Measurements from ENCODE around the gene ANGPTL8. TPM values are rescaled to one million over a fixed set of nuclear protein-coding genes. Genes with fewer than 3 reads are reported as not detected.

The ANGPTL8 gene
- total and polyA plus RNA-seq, 10 donors: 0.30 TPM; not detected in 9

- 12 to 37% (median 29%) methylated on average over 7 of the region's 7 CpGs for WGBS, 5 donors
- H3K9me3 ChIP-seq: no peaks in the 10 kb centered on the region
These were observed 30.0 kb downstream of the ANGPTL8 start for GRCh38 chr19:11269408-11269807.

GRCh38 chr19:11273296-11273695 lies 33.9 kb downstream of the ANGPTL8 start:
- peaks cover 0 to 27% (median 10%) of the 10 kb centered on the region in 6 donors for H3K4me1 ChIP-seq
- H3K9me3 ChIP-seq: no peaks in the 10 kb centered on the region
- H3K36me3 ChIP-seq: no peaks in the 10 kb centered on the region
- H3K4me3 ChIP-seq: no peak overlapping the region
- DNase-seq: no peak
- peaks cover 0 to 42% (median 0%) of the 10 kb centered on the region in 7 donors for H3K27me3 ChIP-seq (replicated peaks in 1 of 7)
- intact Hi-C loops (cut with DNase I; ENCODE audit: low total_unique reads): no loop called here
- H3K27ac ChIP-seq: no peak overlapping the region
- WGBS, 5 donors: 61 to 82% (median 68%) methylated on average over 2 of the region's 2 CpGs
- TF ChIP-seq CTCF (IDR thresholded peaks at IDR 0.05 in 8 of 11, conservative IDR thresholded peaks at IDR 0.05 in 3 of 11): no peak
- no peak for TF ChIP-seq POLR2AphosphoS5 (IDR thresholded peaks at IDR 0.05)
- TF ChIP-seq POLR2A (IDR thresholded peaks at IDR 0.05): no peak

More at GRCh38 chr19:11269408-11269807, 30.0 kb downstream of the ANGPTL8 start:
- intact Hi-C loops (cut with DNase I; ENCODE audit: low total_unique reads): no loop called here
- H3K27me3 ChIP-seq (replicated peaks in 1 of 7): peaks cover 0 to 36% (median 0%) of the 10 kb centered on the region in 7 donors
- no peaks in the 10 kb centered on the region for H3K36me3 ChIP-seq
- H3K27ac ChIP-seq: peak overlapping the region; percentile 69 to 86 (median 75)
- no peak for DNase-seq
- no peak for TF ChIP-seq POLR2AphosphoS5 (IDR thresholded peaks at IDR 0.05)
- peaks cover 0 to 37% (median 17%) of the 10 kb centered on the region in 6 donors for H3K4me1 ChIP-seq
- H3K4me3 ChIP-seq: no peak overlapping the region

- Histone ChIP-seq H3K36me3 (no peaks in the 10 kb centered on the region), H3K27me3 (replicated peaks in 1 of 7) (peaks cover 0 to 42% (median 0%) of the 10 kb centered on the region in 7 donors), H3K4me1 (peaks cover 0 to 21% (median 5%) of the 10 kb centered on the region in 6 donors), H3K4me3 (no peak overlapping the region), H3K27ac (no peak overlapping the region), H3K9me3 (peaks cover 0 to 2% (median 0%) of the 10 kb centered on the region in 8 donors)
- DNase-seq: no peak
- no peak for TF ChIP-seq POLR2A (IDR thresholded peaks at IDR 0.05)
- no peak for TF ChIP-seq CTCF (IDR thresholded peaks at IDR 0.05 in 8 of 11, conservative IDR thresholded peaks at IDR 0.05 in 3 of 11)
- no peak for TF ChIP-seq POLR2AphosphoS5 (IDR thresholded peaks at IDR 0.05)
- intact Hi-C loops (cut with DNase I; ENCODE audit: low total_unique reads): no loop called here
- WGBS, 5 donors: 71 to 90% (median 79%) methylated on average over 5 of the region's 5 CpGs
These were observed 34.6 kb downstream of the ANGPTL8 start for GRCh38 chr19:11273989-11274388.

- H3K27me3 ChIP-seq (replicated peaks in 1 of 7): peaks cover 0 to 44% (median 0%) of the 10 kb centered on the region in 7 donors
- intact Hi-C loops (cut with DNase I; ENCODE audit: low total_unique reads): no loop called here
- DNase-seq: no peak
- 69 to 74% (median 69%) methylated on average over 4 of the region's 4 CpGs for WGBS, 5 donors
- peaks cover under 1 to 19% (median 5%) of the 10 kb centered on the region in 6 donors for H3K4me1 ChIP-seq
- no peaks in the 10 kb centered on the region for H3K36me3 ChIP-seq
- H3K4me3 ChIP-seq: no peak overlapping the region
- TF ChIP-seq CTCF (IDR thresholded peaks at IDR 0.05 in 8 of 11, conservative IDR thresholded peaks at IDR 0.05 in 3 of 11): no peak
- TF ChIP-seq POLR2AphosphoS5 (IDR thresholded peaks at IDR 0.05): no peak
- no peak for TF ChIP-seq POLR2A (IDR thresholded peaks at IDR 0.05)
- H3K27ac ChIP-seq: no peak overlapping the region
- peaks cover 0 to 6% (median 0%) of the 10 kb centered on the region in 8 donors for H3K9me3 ChIP-seq
These were observed 35.2 kb downstream of the ANGPTL8 start for GRCh38 chr19:11274533-11275086.
